Neural cell (in vitro differentiated cells): ENCODE data around the gene DBP. TPM values are rescaled to one million over a fixed set of nuclear protein-coding genes. Genes with fewer than 3 reads are reported as not detected.

Source experiments
- H2AFZ ChIP-seq: fragments of 200-600, 300-800 bp; sonication (generic), shearing (Covaris generic); 2 replicates; pipeline ENCODE4 v1.6.0; 2014; ENCODE audit warnings: low read depth, mild to moderate bottlenecking, antibody characterized with exemption, low read length, moderate library complexity
- H3F3A ChIP-seq: fragments of 200-600 bp; shearing (Covaris generic); 2 replicates; pipeline ENCODE4 v1.6.1; 2016; ENCODE audit warnings: mild to moderate bottlenecking, moderate library complexity, mixed read lengths, antibody characterized with exemption, low read length; ENCODE audit not compliant: insufficient read depth, poor library complexity, severe bottlenecking
- H3K27ac ChIP-seq: fragments of 200-600, 300-800 bp; sonication (generic), shearing (Covaris generic); 2 replicates; pipeline ENCODE4 v1.5.1; 2014; ENCODE audit warnings: mild to moderate bottlenecking, low read length, moderate library complexity
- H3K27me3 ChIP-seq: fragments of 300-800, 200-600 bp; sonication (generic), shearing (Covaris generic); 2 replicates; pipeline ENCODE4 v1.6.0; 2014; ENCODE audit warnings: mild to moderate bottlenecking, low read depth, low read length, moderate library complexity; ENCODE audit not compliant: insufficient read depth
- H3K36me3 ChIP-seq: fragments of 300-800, 200-600 bp; sonication (generic), shearing (Covaris generic); 2 replicates; pipeline ENCODE4 v1.5.1; 2014; ENCODE audit warnings: mild to moderate bottlenecking, antibody characterized with exemption, low read length, moderate library complexity; ENCODE audit not compliant: insufficient read depth
- H3K4me2 ChIP-seq: fragments of 300-800, 200-600 bp; sonication (generic), shearing (Covaris generic); 2 replicates; pipeline ENCODE4 v1.6.0; 2014; ENCODE audit warnings: mild to moderate bottlenecking, low read length
- H3K4me3 ChIP-seq: fragments of 300-800, 200-600 bp; sonication (generic), shearing (Covaris generic); 2 replicates; pipeline ENCODE4 v1.5.1; 2014; ENCODE audit warnings: mild to moderate bottlenecking, low read length, moderate library complexity
- H3K79me2 ChIP-seq: fragments of 200-600 bp; shearing (Covaris generic); replicated peaks from 2 replicates; pipeline ENCODE4 v1.6.0; 2014; ENCODE audit warnings: mild to moderate bottlenecking, low read length, moderate library complexity; ENCODE audit not compliant: insufficient read depth
- H3K9ac ChIP-seq: fragments of 300-800, 200-600 bp; sonication (generic), shearing (Covaris generic); 2 replicates; pipeline ENCODE4 v1.6.1; 2016; ENCODE audit warnings: mild to moderate bottlenecking, low read length, mixed read lengths
- H3K9me2 ChIP-seq: fragments of 200-600 bp; shearing (Covaris generic); 2 replicates; pipeline ENCODE4 v1.6.1; 2016; ENCODE audit warnings: mild to moderate bottlenecking, low read length, mixed read lengths; ENCODE audit not compliant: insufficient read depth
- H3K9me3 ChIP-seq: fragments of 200-600, 300-800 bp; sonication (generic), shearing (Covaris generic); 2 replicates; pipeline ENCODE4 v1.6.1; 2016; ENCODE audit warnings: mild to moderate bottlenecking, mixed run types, low read length, moderate library complexity, mixed read lengths
- H4K20me1 ChIP-seq: fragments of 200-600 bp; shearing (Covaris generic); 2 replicates; pipeline ENCODE4 v1.6.1; 2016; ENCODE audit warnings: mild to moderate bottlenecking, mixed run types; ENCODE audit not compliant: insufficient read depth
- CTCF ChIP-seq: fragments of 450-650 bp; IDR thresholded peaks from 2 replicates; pipeline ENCODE4 v1.5.1; 2014; ENCODE audit warnings: antibody characterized with exemption, mild to moderate bottlenecking, moderate library complexity; ENCODE audit not compliant: poor library complexity, severe bottlenecking
- EP300 ChIP-seq: fragments of 450-650 bp; conservative IDR thresholded peaks from 2 replicates; pipeline ENCODE4 v1.6.1; 2014; ENCODE audit warnings: antibody characterized with exemption, mild to moderate bottlenecking, moderate library complexity; ENCODE audit not compliant: poor library complexity, severe bottlenecking
- EZH2 ChIP-seq: fragments of 200-600, 300-800 bp; shearing (Covaris generic), sonication (generic); IDR thresholded peaks from 2 replicates; pipeline ENCODE4 v1.6.1; 2014; ENCODE audit warnings: antibody characterized with exemption, low read length, borderline replicate concordance, mild to moderate bottlenecking; ENCODE audit not compliant: insufficient read depth, poor library complexity, severe bottlenecking
- MXI1 ChIP-seq: fragments of 450-650 bp; conservative IDR thresholded peaks from 2 replicates; pipeline ENCODE4 v1.6.1; 2014; ENCODE audit warnings: antibody characterized with exemption, mild to moderate bottlenecking; ENCODE audit not compliant: poor library complexity, severe bottlenecking
- POLR2AphosphoS5 ChIP-seq: IDR thresholded peaks from 2 replicates; pipeline ENCODE4 v1.6.1; 2012
- RAD21 ChIP-seq: fragments of 450-650 bp; conservative IDR thresholded peaks from 2 replicates; pipeline ENCODE4 v1.6.1; 2014; ENCODE audit warnings: antibody characterized with exemption, mild to moderate bottlenecking, moderate library complexity
- REST ChIP-seq: IDR thresholded peaks from 2 replicates; pipeline ENCODE4 v1.6.1; 2012; ENCODE audit warnings: borderline replicate concordance
- SMC3 ChIP-seq: fragments of 450-650 bp; conservative IDR thresholded peaks from 2 replicates; pipeline ENCODE4 v1.6.1; 2014; ENCODE audit warnings: antibody characterized with exemption, mild to moderate bottlenecking, moderate library complexity; ENCODE audit not compliant: poor library complexity
- TAF1 ChIP-seq: IDR thresholded peaks from 2 replicates; pipeline ENCODE4 v1.6.1; 2012; ENCODE audit warnings: low read depth
- polyA plus RNA-seq: library from polyadenylated mRNA; depleted of rRNA; stranded (reverse); fragments of >200 nt; gene quantifications from 2 replicates; pipeline ENCODE4 v1.2.3, GENCODE V29; 2014

DBP gene
- polyA plus RNA-seq, 1 donor from 2014 or later: 3.6 TPM

GRCh38 chr19:48627201-48627864 lies 9.8 kb downstream of the DBP start:
- Histone ChIP-seq H3K27ac (no peak overlapping the region), H3F3A (peaks cover 5% of the 10 kb centered on the region), H2AFZ (no peak overlapping the region), H3K27me3 (no peaks in the 10 kb centered on the region), H3K36me3 (no peaks in the 10 kb centered on the region), H4K20me1 (no peaks in the 10 kb centered on the region), H3K9ac (no peak overlapping the region), H3K4me2 (no peak overlapping the region), H3K79me2 (peaks cover 16% of the 10 kb centered on the region), H3K9me3 (no peaks in the 10 kb centered on the region), H3K9me2 (no peaks in the 10 kb centered on the region), H3K4me3 (no peak overlapping the region)
- no peak for TF ChIP-seq EZH2
- no peak for TF ChIP-seq REST

- peak overlapping the region; percentile 93 for H3K4me2 ChIP-seq
- peaks cover 16% of the 10 kb centered on the region for H3K79me2 ChIP-seq
- H3K9me3 ChIP-seq: no peaks in the 10 kb centered on the region
- H4K20me1 ChIP-seq: no peaks in the 10 kb centered on the region
- TF ChIP-seq EP300 (no peak), SMC3 (no peak), POLR2AphosphoS5 (no peak), RAD21 (no peak), TAF1 (no peak), MXI1 (no peak), EZH2 (no peak), REST (no peak), CTCF (no peak)
- H3K4me3 ChIP-seq: peak overlapping the region; percentile 90
- H3F3A ChIP-seq: peaks cover 5% of the 10 kb centered on the region
- H3K36me3 ChIP-seq: no peaks in the 10 kb centered on the region
- peak overlapping the region; percentile 94 for H3K9ac ChIP-seq
- H3K9me2 ChIP-seq: no peaks in the 10 kb centered on the region
- H3K27ac ChIP-seq: no peak overlapping the region
- H3K27me3 ChIP-seq: no peaks in the 10 kb centered on the region
- no peak overlapping the region for H2AFZ ChIP-seq
These were observed 11.3 kb downstream of the DBP start for GRCh38 chr19:48625891-48626327.
